OCI-LY7 (cell line): ENCODE results near the gene GP2. TPM values are rescaled to one million over a fixed set of nuclear protein-coding genes. Genes with fewer than 3 reads are reported as not detected.

ENCODE experiments used
- BruUV-seq: library from RNA; stranded (reverse); fragments of 400-500 nt; replicated peaks from 2 replicates; lab custom pipeline; 2021; lab: Mats Ljungman, UMichigan
- CTCF ChIA-PET: fragments of 300-600 bp; sonication (Branson Sonifier 250); formaldehyde crosslinking; loops from one replicate; lab custom pipeline; 2022; ENCODE audit warnings: antibody characterized with exemption; ENCODE audit not compliant: unreplicated experiment; lab: Charles Lee
- POLR2A ChIA-PET: fragments of 300-600 bp; sonication (Branson Sonifier 250); formaldehyde crosslinking; loops from one replicate; lab custom pipeline; 2022; ENCODE audit warnings: antibody characterized with exemption; lab: Charles Lee
- DNase-seq: peaks from one replicate; pipeline ENCODE4 v3.0.0-alpha.2; 2015; ENCODE audit warnings: low spot score
- H2AFZ ChIP-seq: fragments of 200-600 bp; sonication (generic), shearing (Covaris generic); 2 replicates; pipeline ENCODE4 v1.6.1; 2014; ENCODE audit warnings: mild to moderate bottlenecking, antibody characterized with exemption, low read length, moderate library complexity
- H3K27ac ChIP-seq: fragments of 200-600 bp; sonication (generic); 2 replicates; pipeline ENCODE4 v1.5.1; 2014; ENCODE audit warnings: mixed run types, low read depth, mild to moderate bottlenecking, moderate library complexity, low read length, inconsistent platforms; ENCODE audit not compliant: poor library complexity, severe bottlenecking
- H3K36me3 ChIP-seq: fragments of 200-600 bp; sonication (generic); 2 replicates; pipeline ENCODE4 v1.6.1; 2014; ENCODE audit warnings: mild to moderate bottlenecking, antibody characterized with exemption, low read length, moderate library complexity, mixed read lengths; ENCODE audit not compliant: insufficient read depth
- H3K4me1 ChIP-seq: fragments of 200-600 bp; sonication (generic); 2 replicates; pipeline ENCODE4 v1.5.1; 2014; ENCODE audit warnings: mild to moderate bottlenecking, low read length; ENCODE audit not compliant: insufficient read depth, poor library complexity, severe bottlenecking
- H3K4me2 ChIP-seq: fragments of 200-600 bp; sonication (generic); 2 replicates; pipeline ENCODE4 v1.6.1; 2014; ENCODE audit warnings: mild to moderate bottlenecking, low read length
- H3K4me3 ChIP-seq: fragments of 200-600 bp; sonication (generic); 2 replicates; pipeline ENCODE4 v1.5.1; 2014; ENCODE audit warnings: mild to moderate bottlenecking, low read depth, low read length; ENCODE audit not compliant: poor library complexity, severe bottlenecking
- H3K79me2 ChIP-seq: fragments of 200-600 bp; sonication (generic); 2 replicates; pipeline ENCODE4 v1.6.1; 2016; ENCODE audit warnings: low read depth, mild to moderate bottlenecking, low read length, moderate library complexity, mixed read lengths; ENCODE audit not compliant: insufficient read depth
- H3K9me2 ChIP-seq: fragments of 200-600 bp; sonication (generic); 2 replicates; pipeline ENCODE4 v1.6.1; 2016; ENCODE audit warnings: mild to moderate bottlenecking, low read length, mixed read lengths; ENCODE audit not compliant: insufficient read depth
- H3K9me3 ChIP-seq: fragments of 200-600 bp; sonication (generic); 2 replicates; pipeline ENCODE4 v1.6.1; 2014; ENCODE audit warnings: mild to moderate bottlenecking, mixed run types, low read length, mixed read lengths
- H4K20me1 ChIP-seq: fragments of 200-600 bp; sonication (generic); 2 replicates; pipeline ENCODE4 v1.6.1; 2014; ENCODE audit warnings: mild to moderate bottlenecking, antibody characterized with exemption, low read length, moderate library complexity, mixed read lengths; ENCODE audit not compliant: insufficient read depth
- EZH2phosphoT487 ChIP-seq: fragments of 200-600 bp; sonication (generic); IDR thresholded peaks from 2 replicates; pipeline ENCODE4 v1.6.1; 2018; ENCODE audit warnings: low read depth, borderline replicate concordance, mild to moderate bottlenecking, mixed run types, antibody characterized with exemption, low read length, moderate library complexity, mixed read lengths
- intact Hi-C: fragments of 100-400 bp; cut with micrococcal nuclease; formaldehyde crosslinking; loops from one replicate; pipeline ENCODE4 v1.10.0; 2022; ENCODE audit not compliant: unreplicated experiment
- total RNA-seq, 2 experiments: library from RNA; depleted of rRNA in 1 of 2; stranded (reverse); fragments of >200 nt in 1 of 2; shearing (Covaris generic) in 1 of 2; gene quantifications; 2 replicates each; pipeline ENCODE4 v1.2.3, GENCODE V29; 2014 to 2022
- TF ChIP-seq, protein P1 (sequence below): fragments of 200-600 bp; sonication (generic); conservative IDR thresholded peaks from 2 replicates; pipeline ENCODE4 v1.5.1; 2014; ENCODE audit warnings: mild to moderate bottlenecking, antibody characterized with exemption, low read length, moderate library complexity, mixed read lengths

The GP2 gene
- total RNA-seq, 2 experiments from 2014 or later: not detected

DNA sequence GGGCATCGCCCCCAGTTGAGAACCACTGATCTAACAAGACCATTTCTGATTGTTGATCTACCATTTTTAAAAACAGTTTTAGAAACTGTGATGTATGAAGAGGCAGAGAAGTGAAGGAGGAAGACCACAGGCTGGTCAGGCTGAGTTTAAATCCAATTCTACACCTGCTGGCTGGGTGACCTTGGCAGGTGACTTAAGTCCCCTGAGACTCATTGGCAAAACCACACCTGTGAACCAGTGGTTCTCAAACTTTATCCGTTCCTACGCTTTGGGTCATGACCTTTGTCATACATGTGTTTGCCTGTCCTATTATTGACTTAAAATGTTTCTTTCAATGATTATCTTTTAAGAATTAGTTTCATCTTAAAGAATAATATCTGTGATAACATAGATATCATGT, 2.3 kb downstream of the GP2 start:
- no peaks in the 10 kb centered on the region for H3K79me2 ChIP-seq
- intact Hi-C loops: no loop called here
- CTCF ChIA-PET: no interaction called here
- no peak overlapping the region for H3K4me3 ChIP-seq
- H3K36me3 ChIP-seq: no peaks in the 10 kb centered on the region
- no peaks in the 10 kb centered on the region for H3K9me2 ChIP-seq
- POLR2A ChIA-PET: no interaction called here
- H2AFZ ChIP-seq: no peak overlapping the region
- H4K20me1 ChIP-seq: no peaks in the 10 kb centered on the region
- TF ChIP-seq EZH2phosphoT487: no peak
- TF ChIP-seq, protein P1, sequence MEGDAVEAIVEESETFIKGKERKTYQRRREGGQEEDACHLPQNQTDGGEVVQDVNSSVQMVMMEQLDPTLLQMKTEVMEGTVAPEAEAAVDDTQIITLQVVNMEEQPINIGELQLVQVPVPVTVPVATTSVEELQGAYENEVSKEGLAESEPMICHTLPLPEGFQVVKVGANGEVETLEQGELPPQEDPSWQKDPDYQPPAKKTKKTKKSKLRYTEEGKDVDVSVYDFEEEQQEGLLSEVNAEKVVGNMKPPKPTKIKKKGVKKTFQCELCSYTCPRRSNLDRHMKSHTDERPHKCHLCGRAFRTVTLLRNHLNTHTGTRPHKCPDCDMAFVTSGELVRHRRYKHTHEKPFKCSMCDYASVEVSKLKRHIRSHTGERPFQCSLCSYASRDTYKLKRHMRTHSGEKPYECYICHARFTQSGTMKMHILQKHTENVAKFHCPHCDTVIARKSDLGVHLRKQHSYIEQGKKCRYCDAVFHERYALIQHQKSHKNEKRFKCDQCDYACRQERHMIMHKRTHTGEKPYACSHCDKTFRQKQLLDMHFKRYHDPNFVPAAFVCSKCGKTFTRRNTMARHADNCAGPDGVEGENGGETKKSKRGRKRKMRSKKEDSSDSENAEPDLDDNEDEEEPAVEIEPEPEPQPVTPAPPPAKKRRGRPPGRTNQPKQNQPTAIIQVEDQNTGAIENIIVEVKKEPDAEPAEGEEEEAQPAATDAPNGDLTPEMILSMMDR: no peak
- H3K27ac ChIP-seq: no peak overlapping the region
- H3K4me2 ChIP-seq: no peak overlapping the region
- BruUV-seq: no TSS peak
- H3K9me3 ChIP-seq: no peaks in the 10 kb centered on the region
- DNase-seq: no peak
- no peaks in the 10 kb centered on the region for H3K4me1 ChIP-seq

DNA sequence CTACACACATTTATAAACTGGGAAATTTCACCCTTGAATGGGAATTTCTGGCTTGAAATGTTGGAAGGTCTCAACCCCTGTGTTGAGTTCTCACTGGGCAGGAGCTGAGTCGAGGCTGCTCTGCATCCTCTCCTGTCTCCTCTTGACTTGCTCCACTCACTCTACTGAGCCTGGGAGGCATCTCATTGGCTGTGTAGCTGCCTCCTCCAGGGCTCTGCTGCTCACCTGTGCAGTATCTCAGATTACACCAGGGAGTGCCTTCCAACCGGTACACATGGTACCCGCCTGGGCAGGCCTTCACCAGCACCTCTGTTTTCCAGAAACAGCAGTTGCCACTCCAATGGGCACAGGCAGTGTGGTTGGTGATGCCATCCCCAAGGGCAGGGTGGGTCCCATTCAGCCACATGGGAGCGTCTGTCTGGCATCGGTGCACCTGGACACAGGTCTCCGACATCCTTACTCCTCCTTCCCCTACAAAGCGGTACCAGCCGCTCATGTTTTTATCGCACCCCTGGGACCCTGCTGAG, 3.7 kb downstream of the GP2 start:
- Histone ChIP-seq H3K9me3 (no peaks in the 10 kb centered on the region), H3K27ac (no peak overlapping the region), H3K4me2 (no peak overlapping the region), H3K4me1 (no peaks in the 10 kb centered on the region), H3K36me3 (no peaks in the 10 kb centered on the region), H2AFZ (no peak overlapping the region), H3K9me2 (no peaks in the 10 kb centered on the region), H3K79me2 (no peaks in the 10 kb centered on the region), H4K20me1 (no peaks in the 10 kb centered on the region), H3K4me3 (no peak overlapping the region)
- POLR2A ChIA-PET: interaction anchor here (0.9 kb wide), 1 partner anchor 142 kb away, joined by 7 read pairs; no protein-coding TSS in a partner anchor
- no TSS peak for BruUV-seq
- intact Hi-C loops: no loop called here
- TF ChIP-seq EZH2phosphoT487: no peak
- TF ChIP-seq, protein P1: no peak
- DNase-seq: no peak
- CTCF ChIA-PET: no interaction called here

DNA sequence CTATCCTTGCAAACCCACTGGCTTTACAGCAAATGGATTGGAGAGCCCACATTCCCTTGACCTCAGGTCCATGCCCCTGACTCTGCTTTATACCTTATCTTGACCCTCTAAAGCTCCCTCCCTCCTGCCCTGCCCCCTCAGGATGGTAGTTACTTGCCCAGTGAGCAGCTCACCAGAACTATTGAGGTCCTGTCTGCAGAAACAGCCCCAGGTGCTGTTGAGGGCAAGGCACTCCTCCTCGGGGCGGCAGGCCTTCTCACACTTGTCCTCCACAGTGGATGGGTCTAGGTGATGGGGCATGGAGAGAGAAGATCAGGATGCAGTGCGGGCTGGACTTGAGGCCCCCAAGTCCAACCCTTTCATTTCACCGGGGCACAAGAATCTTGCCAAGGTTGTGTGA, 4.6 kb downstream of the GP2 start:
- no peaks in the 10 kb centered on the region for H3K9me2 ChIP-seq
- BruUV-seq: no TSS peak
- no peak overlapping the region for H3K27ac ChIP-seq
- TF ChIP-seq EZH2phosphoT487: no peak
- TF ChIP-seq, protein P1: no peak
- intact Hi-C loops: no loop called here
- ChIA-PET CTCF (no interaction called here), POLR2A (interaction anchor here (0.9 kb wide), 1 partner anchor 141 kb away, joined by 7 read pairs; no protein-coding TSS in a partner anchor)
- no peaks in the 10 kb centered on the region for H4K20me1 ChIP-seq
- no peak overlapping the region for H3K4me3 ChIP-seq
- H3K4me1 ChIP-seq: no peaks in the 10 kb centered on the region
- no peaks in the 10 kb centered on the region for H3K79me2 ChIP-seq
- H2AFZ ChIP-seq: no peak overlapping the region
- no peaks in the 10 kb centered on the region for H3K9me3 ChIP-seq
- no peak for DNase-seq
- H3K4me2 ChIP-seq: no peak overlapping the region
- no peaks in the 10 kb centered on the region for H3K36me3 ChIP-seq
